GM18517 (cell line): ENCODE measurements around the gene RAE1.

ENCODE experiments used
- ATAC-seq: cut with Tn5 transposase; IDR thresholded peaks from one replicate; pipeline ENCODE4 v1.9.1; 2021; ENCODE audit warnings: mild to moderate bottlenecking, moderate library complexity; ENCODE audit not compliant: unreplicated experiment

Gene RAE1, protein sequence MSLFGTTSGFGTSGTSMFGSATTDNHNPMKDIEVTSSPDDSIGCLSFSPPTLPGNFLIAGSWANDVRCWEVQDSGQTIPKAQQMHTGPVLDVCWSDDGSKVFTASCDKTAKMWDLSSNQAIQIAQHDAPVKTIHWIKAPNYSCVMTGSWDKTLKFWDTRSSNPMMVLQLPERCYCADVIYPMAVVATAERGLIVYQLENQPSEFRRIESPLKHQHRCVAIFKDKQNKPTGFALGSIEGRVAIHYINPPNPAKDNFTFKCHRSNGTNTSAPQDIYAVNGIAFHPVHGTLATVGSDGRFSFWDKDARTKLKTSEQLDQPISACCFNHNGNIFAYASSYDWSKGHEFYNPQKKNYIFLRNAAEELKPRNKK

DNA sequence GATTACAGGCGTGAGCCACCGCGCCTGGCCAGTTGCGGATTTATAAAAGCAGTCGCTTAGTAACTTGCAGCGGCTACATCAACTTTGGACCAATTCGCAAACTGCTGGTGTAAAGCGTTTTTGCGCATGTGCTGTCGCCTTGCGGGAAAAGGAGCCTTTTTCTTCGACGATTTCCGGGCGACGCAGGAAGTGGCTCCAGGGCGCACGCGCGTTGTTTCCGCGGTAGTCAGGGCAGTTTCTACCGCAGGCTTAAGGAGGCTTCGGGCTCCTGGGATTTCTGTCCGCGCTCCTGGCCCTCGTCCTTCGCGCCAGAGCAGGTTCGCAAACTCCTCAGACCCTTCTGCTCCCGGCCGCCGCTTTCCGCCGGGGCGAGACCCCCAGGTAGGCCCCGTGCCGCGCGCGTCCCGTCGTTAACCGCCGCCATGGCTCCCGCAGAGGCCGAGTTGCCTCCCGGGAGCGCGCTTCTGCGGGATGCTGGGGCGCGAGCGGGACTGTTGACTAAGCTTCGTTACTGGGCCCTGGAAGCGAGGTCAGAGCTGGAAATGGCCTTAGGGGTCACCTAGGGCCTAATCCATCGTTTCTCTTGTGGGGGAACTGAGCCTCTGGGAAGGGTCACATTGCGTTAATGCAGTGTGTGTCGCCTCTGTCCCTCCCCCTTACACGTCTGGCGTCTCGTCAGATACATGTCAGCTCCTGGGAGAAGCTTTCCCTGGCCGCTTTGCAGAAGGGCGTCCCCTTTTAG, at the start of gene RAE1:
RAE1 (plus strand) TSS at position 214 of the 742 bp plus-strand sequence. CDS start 2,784 bp downstream, outside the sequence.
- peak; percentile 72 for ATAC-seq

DNA sequence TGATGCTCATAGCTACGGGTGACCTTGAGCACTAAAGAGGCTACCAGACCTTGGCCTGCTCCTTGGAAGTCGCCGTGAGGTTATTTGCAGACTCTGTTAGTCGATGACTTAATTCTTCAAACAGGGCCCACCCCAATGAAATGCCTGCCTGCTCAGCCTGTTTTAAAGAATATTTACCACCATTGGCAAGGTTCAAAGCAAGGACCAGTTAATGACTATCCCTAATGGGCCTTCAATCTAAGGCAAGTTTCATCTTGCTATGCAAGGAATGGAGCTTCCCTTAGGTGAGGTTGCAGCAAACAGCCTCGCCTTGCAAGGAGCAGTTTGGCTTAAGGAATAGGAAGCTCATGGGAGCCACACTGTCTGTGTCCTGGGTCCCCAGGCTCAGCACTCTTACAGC, 44.3 kb upstream of the RAE1 start:
- ATAC-seq, result no peak

DNA sequence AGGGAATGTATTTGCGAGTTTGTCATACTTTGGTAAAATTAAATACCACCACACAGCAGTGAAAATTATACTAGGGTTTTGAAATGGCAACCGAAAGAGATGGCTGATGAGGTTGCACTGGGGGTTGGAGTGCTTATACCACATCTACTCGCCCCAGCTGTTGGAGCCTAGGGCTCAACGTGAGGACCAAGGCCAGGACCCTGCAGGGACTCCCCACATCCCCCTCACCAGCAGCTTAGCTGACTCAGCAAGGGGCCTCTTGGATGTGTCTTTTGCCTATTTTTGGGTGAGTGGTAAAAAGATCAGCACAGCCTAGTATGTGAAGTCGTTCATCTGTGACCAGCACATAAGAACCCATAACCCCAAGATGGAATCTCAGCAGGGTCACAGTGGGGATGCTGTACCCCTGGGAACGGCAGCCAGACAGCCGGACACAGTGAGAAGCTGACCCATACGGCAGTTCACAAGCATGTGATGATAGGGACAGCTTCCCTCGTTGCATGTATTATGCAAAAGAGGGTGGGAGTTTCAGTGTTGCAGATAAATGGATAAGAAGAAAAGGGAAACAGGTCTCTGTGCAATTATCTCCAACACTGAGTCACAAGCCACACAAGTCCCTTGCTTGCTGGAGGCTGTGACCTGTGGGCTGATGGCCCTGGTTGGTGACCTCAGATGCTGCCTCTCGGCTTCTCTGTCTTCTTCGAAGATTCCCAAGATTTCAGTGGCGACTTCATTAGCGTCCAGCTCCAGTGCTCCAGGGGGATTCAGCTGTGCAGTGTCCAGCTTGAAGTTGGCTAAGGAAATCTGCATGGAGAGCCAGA, 42.4 kb upstream of the RAE1 start:
- ATAC-seq, result no peak

DNA sequence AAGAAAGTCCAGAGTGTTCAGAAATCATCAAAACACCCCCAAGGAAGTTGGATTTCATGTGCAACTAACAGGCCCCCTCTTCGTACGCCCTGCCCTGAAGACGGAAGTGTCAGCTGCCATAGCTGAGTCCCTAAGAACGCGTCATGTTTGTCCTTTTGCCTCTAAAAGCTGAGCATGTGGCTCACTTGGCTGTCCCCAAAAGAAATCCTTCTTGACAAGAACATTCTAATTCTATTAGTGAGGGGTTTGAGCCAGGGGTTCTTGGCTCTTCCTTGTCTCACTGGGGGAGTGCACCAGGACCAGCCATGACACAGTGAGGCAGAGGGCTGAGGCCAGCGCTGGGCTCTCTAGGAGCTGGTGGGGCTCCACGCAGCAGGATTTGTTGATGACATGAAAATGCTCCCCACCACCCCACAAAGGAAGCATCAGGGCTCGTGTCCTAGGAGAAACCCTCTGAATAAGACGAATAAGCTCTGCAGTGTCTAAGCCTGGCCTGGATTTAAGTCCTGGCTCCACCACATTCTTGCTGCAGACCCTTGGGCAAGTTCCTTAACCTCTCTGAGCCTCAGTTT, 41.4 kb upstream of the RAE1 start:
- no peak for ATAC-seq

DNA sequence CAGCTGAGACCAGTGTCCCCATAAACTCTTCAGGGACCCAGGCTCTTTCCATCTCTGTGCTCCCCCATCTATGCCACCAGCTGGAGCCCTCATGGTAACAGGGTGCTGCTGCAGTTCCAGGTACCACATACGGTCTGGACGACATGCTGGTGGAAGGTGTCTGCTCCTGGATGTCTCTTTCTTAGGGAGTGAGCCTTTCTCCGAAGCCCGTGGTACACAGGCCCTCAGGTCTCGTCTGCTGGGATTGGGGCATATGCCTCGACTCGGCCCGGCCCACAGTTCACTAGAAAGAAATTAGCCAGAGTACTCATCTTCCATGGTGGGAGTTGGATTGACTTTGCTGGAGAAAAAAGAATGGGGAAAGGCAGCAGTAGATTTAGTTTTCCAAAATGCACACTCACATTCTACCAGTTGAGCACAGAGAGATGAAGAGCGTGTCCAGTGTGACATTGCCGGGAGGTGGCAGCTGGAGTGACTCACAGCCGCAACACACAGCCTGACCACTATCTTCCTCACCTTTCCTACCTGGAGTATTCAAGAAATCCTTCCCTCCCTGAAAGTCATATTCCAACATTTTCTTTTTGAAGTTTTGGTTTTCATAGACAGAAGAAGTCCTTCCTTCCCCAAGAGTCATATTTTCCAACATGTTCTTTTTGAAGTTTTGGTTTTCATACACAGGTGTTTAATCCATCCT, 40.1 kb upstream of the RAE1 start:
- no peak for ATAC-seq

DNA sequence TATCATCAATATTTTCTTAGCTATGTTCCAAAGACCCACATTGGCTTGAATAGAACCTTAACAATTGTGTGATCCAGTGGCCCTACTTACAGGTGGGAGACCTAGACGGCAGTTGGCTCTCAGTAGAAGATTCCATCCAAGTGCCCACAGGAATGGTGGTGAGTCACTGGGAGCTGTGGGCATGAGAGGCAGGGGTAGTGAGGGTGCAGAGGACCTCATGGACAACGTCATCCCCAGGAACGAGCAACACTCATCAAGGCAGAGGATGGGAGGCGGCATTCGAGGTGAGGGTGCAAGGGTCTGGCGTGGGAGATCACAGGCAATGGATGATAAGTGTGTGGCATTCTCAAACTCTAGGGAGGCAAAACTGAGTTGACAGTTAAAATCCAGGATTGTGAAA, 38.9 kb upstream of the RAE1 start:
- no peak for ATAC-seq

DNA sequence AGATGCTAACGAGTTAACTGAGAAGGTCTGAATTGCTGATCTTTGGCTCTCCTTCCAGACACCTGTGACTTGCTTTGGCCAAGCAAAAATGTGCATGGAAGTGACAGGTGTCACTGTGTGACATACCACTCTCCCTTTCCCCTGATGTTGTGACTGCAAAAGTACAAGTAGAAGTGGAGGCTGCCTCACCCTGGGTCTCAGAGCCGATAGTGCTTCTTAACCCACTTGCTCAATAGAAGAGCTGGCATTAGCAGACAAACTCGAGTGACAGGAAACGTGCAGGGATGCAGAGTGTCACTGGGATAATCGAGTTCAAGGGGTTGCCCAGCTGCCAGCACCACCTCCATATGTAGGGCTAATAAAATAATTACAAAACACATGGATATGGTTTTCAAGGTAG, 37.8 kb upstream of the RAE1 start:
- ATAC-seq, result no peak

DNA sequence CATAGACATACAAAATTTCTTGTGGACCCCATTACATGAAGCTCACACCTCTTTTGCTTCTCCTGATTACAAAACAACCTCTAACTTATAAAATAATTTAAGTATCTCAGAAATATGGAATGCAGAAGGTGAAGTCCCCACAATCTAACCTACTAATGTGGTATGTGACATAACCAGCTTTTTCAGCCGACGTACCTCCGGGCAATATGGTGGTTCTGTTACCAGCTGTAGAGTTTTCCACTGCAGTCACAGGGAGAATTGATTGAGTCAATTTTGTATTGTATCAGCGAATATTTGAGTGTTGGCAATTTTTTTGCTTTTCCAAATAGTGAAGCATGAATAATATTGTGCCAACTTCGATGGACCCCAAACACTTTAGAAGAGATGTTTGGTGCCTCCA, 37.1 kb upstream of the RAE1 start:
- ATAC-seq, result no peak

DNA sequence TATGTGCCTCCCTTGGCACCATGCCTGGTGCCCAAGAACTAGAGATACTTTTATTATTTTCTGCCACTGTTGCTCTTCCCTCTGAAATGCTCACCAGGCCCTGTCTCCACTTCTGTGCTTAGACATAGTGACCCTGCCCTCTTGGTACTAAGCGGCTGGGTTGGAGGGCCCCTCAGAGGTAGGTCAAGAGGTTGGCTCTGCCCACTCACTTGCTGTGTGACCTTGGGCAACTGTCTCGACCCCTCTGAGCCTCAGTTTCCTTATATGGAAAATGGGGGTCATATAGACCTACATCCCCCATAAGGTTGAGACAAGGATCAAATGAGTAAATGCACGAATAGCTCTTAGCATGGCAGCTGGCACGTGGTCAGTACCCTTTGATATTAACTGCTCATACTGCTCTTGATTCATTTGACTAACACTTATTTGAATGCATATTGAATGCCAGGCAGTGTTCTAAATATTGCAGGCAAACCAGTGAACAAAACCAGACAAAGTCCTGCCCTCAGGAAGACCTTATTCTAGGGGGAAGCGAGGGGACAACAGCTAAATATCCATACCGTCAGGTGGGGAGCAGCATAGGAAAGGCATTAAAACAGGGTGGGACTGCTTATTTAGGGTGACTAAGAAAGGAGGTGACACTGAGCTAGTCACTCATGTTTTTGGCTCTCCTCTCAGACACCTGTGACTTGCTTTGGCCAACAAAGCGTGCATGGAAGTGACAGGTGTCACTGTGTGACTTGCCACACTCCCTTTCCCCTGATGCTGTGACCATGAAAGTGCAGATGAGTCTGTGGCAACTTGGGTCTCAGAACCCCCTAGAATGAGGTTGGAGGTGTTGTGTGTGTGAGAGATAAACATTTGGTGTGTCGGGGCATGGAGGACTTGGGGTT, 35.7 kb upstream of the RAE1 start:
- ATAC-seq, result no peak

DNA sequence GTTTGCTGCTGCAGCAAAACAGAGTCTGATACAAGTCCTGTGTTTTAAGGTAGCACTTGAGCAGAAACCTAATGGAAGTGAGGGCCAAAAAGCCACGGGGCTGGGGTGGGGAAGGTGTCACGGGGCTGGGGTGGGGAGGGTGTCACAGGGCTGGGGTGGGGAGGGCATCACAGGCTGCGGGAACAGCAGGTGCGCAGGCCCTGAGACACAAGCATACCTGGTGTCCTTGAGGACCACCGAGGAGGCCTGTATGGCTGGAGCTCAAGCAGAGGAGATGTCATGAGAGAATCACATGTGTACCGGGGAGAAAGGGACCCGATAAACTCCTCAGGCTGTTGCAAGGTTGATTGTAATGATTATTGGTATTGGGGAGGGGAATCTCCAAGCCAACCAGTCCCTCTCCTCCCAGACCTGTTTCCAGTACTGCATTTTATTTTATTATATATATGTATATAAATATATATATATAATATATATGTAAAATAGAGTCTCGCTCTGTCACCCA, 35.0 kb upstream of the RAE1 start:
- no peak for ATAC-seq

DNA sequence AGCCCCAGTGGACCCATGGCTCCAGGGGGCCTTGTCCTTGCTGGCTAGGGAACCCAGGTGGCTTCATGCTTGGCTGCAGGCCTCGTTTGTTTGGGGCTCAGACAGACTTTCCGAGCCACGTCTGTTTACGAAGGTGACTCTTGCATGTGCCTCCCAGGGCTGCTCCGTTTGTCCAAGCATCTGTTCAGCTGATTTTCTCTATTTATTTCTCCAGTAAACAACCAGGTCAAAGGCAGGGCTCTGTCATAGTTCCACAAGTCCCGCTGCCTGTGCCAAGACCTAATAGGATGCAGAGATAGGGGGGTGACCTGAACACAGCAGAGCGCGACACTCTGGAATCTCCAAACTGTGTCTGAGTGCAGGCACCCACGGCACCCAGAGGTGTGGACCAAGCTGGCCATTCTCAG, 34.3 kb upstream of the RAE1 start:
- ATAC-seq, result no peak

DNA sequence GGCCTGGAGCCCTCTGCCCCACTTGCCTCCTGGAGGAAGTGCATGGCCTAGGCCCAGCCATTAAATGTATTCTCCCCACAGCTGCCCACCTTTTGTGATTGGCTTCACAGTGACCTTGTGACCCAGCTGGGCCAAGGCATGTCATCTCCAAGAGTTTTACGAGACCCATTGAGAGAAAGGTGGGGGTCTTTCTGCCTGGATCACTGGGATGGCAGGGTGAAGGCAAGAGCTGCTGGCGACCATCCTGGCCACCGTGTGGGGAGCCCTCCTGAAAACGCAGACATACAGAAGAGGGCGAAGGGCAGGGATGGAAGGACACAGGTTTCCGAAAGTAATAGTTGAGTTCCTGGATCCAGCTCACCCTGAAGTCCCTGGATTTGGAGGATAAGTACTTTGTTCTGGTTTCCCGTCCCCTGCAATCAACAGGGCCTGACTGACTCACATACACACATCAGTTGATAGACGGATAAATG, 33.7 kb upstream of the RAE1 start:
- no peak for ATAC-seq

DNA sequence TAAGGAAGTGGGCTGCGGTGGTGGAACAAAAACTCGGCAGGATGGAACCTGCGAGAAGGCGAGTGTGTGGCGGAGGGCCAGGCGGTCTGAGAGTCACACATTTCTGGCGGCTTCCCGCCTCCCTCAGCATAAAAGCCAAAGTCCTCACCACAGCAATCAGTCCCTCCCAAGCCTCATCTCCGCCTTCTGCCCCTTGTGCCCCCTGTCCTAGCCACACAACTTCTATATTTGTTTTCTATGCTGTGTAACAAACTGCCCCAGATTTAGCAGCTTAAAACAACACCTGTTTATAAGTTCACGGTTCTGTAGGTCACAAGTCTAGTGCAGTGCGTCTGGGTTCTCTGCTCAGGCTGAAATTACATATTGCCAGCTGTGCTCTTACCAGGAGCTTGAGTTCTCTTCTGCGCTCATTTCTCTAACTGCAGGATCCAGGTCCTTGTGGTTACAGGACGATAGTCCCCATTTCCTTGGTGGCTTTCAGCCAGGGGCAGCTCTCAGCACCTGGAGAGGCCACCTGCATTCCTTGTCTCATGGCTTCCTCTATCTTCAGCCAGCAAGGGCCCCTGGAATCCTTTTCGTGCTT, 33.2 kb upstream of the RAE1 start:
- no peak for ATAC-seq

DNA sequence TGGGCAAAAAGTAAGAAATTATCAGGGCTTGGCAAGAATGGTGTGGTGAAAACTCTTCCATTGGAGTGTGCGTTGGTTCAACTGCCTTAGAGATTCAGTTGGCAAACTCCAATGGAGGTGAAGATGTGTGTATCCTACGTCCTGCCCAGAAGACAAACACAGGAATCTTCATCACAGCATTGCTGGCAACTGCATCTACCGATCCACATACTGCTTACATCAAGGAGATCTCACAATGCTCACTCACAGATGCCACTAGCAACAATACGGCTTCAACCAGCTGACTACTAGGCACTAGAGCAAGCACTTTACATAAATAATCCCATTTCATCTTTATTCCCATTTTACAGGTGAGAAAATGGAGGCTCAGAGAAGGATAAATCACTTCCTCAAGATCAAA, 31.5 kb upstream of the RAE1 start:
- no peak for ATAC-seq

DNA sequence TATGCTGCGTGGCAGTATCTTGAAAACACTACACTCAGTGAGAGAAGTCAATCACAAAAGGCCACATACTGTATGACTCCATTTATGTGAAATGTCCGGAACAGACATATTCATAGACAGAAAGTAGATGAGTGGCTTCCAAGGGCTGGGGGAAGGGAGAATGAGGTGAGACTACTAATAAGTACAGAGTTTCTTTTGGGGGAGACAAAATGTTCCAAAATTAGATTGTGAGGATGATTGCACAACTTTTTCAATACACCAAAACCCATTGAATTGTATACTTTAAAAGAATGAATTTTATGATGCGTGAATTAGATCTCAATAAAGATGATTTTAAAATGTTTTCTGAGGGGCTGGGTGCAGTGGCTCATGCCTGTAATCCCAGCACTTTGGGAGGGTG, 30.7 kb upstream of the RAE1 start:
- no peak for ATAC-seq

DNA sequence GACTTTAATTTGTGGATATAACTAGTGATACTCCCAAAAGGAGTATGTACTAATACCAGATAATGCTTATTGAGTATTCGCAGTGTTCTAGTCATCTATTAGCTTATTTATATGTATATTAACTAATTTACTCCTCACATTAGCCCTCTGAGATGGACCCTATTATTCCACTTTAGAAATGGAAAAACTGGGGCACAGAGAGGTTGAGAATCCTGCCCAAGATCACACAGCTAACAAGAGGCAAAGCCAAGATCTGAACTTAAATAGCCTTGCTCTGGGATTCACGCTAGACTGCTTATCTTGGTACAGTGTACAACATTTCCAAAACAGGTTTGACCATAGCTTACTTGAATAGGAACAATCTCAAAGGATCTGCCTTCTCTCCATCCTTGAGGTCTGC, 29.9 kb upstream of the RAE1 start:
- no peak for ATAC-seq

DNA sequence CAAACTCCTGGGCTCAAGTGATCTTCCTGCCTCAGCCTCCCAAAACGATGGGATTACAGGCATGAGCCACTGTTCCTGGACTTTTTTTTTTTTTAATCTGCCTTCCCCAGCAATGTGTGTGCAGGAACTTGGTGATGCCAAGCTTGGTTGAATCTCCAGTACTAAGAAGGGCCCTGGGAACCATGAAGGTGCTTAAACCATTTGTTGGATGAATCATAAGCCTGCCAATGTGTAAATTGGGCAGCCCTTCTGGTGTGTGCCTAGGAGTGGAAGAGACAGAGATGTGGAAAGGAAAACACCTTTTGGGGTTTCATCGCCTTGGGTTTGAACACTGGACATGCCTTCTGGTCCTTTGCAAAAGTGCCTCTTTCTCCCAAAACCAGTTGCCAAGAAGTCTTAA, 28.6 kb upstream of the RAE1 start:
- no peak for ATAC-seq

DNA sequence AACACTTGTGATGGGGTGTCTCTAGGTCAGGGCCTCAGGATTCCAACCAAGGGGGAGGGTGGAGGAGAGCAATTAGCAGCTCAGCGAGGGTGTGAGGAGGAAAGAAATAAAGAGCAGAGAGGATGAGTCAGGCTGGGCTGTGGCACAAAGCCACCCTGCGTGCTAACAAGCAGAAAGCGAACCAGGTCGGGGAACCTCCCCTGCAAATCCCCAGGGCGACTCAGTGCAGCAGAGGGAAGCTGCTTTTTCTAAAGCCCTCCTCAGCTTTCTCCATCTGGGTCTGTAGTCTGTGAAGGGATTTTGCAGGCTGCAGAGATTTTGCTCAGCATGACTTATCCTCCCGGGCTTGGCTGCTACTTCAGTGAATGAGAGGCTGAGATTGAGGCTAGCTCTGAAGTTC, 28.0 kb upstream of the RAE1 start:
- ATAC-seq, result no peak
